T-helper 2 cell treated with Interferon-gamma antibody and Interleukin-4, amounts not matched to agents 5 μg/mL and 100 μg/mL, for 36 hours (primary cell): Measurements from ENCODE around the gene TBX15.
"Not testable (repeated sequence)": the region's sequence is repeated elsewhere in the genome, so short reads cannot be mapped to it uniquely, and the experiment has no call there.

ENCODE experiments used
- DNase-seq: peaks from one replicate; pipeline ENCODE4 v3.0.0; 2021; ENCODE audit warnings: low spot score
- H3K27ac Mint-ChIP-seq: one replicate; pipeline ENCODE4 v1.8.0; 2021; ENCODE audit warnings: mild to moderate bottlenecking, mixed read lengths
- H3K27me3 Mint-ChIP-seq: one replicate; pipeline ENCODE4 v1.8.0; 2021; ENCODE audit warnings: low read depth, mixed read lengths
- H3K36me3 Mint-ChIP-seq: one replicate; pipeline ENCODE4 v1.8.0; 2021; ENCODE audit warnings: low read depth, mixed read lengths
- H3K4me1 Mint-ChIP-seq: one replicate; pipeline ENCODE4 v1.8.0; 2021; ENCODE audit warnings: low read depth, mixed read lengths
- H3K4me3 Mint-ChIP-seq: one replicate; pipeline ENCODE4 v1.8.0; 2022; ENCODE audit warnings: mild to moderate bottlenecking, moderate library complexity, mixed read lengths
- H3K9me3 Mint-ChIP-seq: one replicate; pipeline ENCODE4 v1.8.0; 2021; ENCODE audit warnings: mixed read lengths

TBX15 gene

GRCh38 chr1:118970451-118970850, 17.7 kb downstream of the TBX15 start:
- H3K9me3 Mint-ChIP-seq: no peaks in the 10 kb centered on the region
- no peak overlapping the region for H3K4me3 Mint-ChIP-seq
- no peak overlapping the region for H3K27ac Mint-ChIP-seq
- no peaks in the 10 kb centered on the region for H3K4me1 Mint-ChIP-seq
- DNase-seq: no peak
- no peaks in the 10 kb centered on the region for H3K36me3 Mint-ChIP-seq
- peaks cover 2% of the 10 kb centered on the region for H3K27me3 Mint-ChIP-seq

- H3K4me3 Mint-ChIP-seq: no peak overlapping the region
- no peaks in the 10 kb centered on the region for H3K27me3 Mint-ChIP-seq
- H3K36me3 Mint-ChIP-seq: no peaks in the 10 kb centered on the region
- H3K27ac Mint-ChIP-seq: no peak overlapping the region
- no peaks in the 10 kb centered on the region for H3K9me3 Mint-ChIP-seq
- DNase-seq: no peak
- no peaks in the 10 kb centered on the region for H3K4me1 Mint-ChIP-seq
Measured at GRCh38 chr1:118963456-118964430, 24.4 kb downstream of the TBX15 start.

GRCh38 chr1:118963138-118963455, 25.0 kb downstream of the TBX15 start:
- Mint-ChIP-seq H3K27me3 (no peaks in the 10 kb centered on the region), H3K9me3 (no peaks in the 10 kb centered on the region), H3K4me1 (no peaks in the 10 kb centered on the region), H3K27ac (no peak overlapping the region), H3K36me3 (no peaks in the 10 kb centered on the region), H3K4me3 (no peak overlapping the region)
- DNase-seq: no peak

GRCh38 chr1:118961156-118961555, 27.0 kb downstream of the TBX15 start:
- DNase-seq: no peak
- Mint-ChIP-seq H3K9me3 (no peaks in the 10 kb centered on the region), H3K27me3 (no peaks in the 10 kb centered on the region), H3K36me3 (no peaks in the 10 kb centered on the region), H3K4me3 (no peak overlapping the region), H3K4me1 (no peaks in the 10 kb centered on the region), H3K27ac (no peak overlapping the region)

- no peaks in the 10 kb centered on the region for H3K36me3 Mint-ChIP-seq
- H3K4me3 Mint-ChIP-seq: no peak overlapping the region
- no peak for DNase-seq
- no peaks in the 10 kb centered on the region for H3K27me3 Mint-ChIP-seq
- no peak overlapping the region for H3K27ac Mint-ChIP-seq
- no peaks in the 10 kb centered on the region for H3K9me3 Mint-ChIP-seq
- H3K4me1 Mint-ChIP-seq: no peaks in the 10 kb centered on the region
Measured at GRCh38 chr1:118960567-118961136, 27.5 kb downstream of the TBX15 start.

- Mint-ChIP-seq H3K27me3 (no peaks in the 10 kb centered on the region), H3K4me3 (no peak overlapping the region), H3K36me3 (no peaks in the 10 kb centered on the region), H3K27ac (no peak overlapping the region), H3K4me1 (no peaks in the 10 kb centered on the region), H3K9me3 (no peaks in the 10 kb centered on the region)
- DNase-seq: no peak
Measured at GRCh38 chr1:118960026-118960561, 28.0 kb downstream of the TBX15 start.

- Mint-ChIP-seq H3K36me3 (no peaks in the 10 kb centered on the region), H3K27me3 (no peaks in the 10 kb centered on the region), H3K9me3 (no peaks in the 10 kb centered on the region), H3K4me1 (no peaks in the 10 kb centered on the region), H3K27ac (no peak overlapping the region), H3K4me3 (no peak overlapping the region)
- no peak for DNase-seq
Measured at GRCh38 chr1:118958937-118959631, 29.1 kb downstream of the TBX15 start.

- no peaks in the 10 kb centered on the region for H3K27me3 Mint-ChIP-seq
- no peak for DNase-seq
- no peaks in the 10 kb centered on the region for H3K36me3 Mint-ChIP-seq
- H3K4me3 Mint-ChIP-seq: no peak overlapping the region
- no peaks in the 10 kb centered on the region for H3K4me1 Mint-ChIP-seq
- H3K27ac Mint-ChIP-seq: no peak overlapping the region
- no peaks in the 10 kb centered on the region for H3K9me3 Mint-ChIP-seq
Measured at GRCh38 chr1:118958140-118958539, 30.0 kb downstream of the TBX15 start.

- not testable (repeated sequence) for H3K27me3 Mint-ChIP-seq, H3K36me3 Mint-ChIP-seq, H3K4me3 Mint-ChIP-seq, DNase-seq, H3K27ac Mint-ChIP-seq, H3K4me1 Mint-ChIP-seq, H3K9me3 Mint-ChIP-seq
Measured at GRCh38 chr1:118957579-118957978, 30.6 kb downstream of the TBX15 start.

- H3K36me3 Mint-ChIP-seq: no peaks in the 10 kb centered on the region
Measured at GRCh38 chr1:118954301-118954905, 33.7 kb downstream of the TBX15 start.

GRCh38 chr1:118951270-118951936, 36.7 kb downstream of the TBX15 start:
- no peaks in the 10 kb centered on the region for H3K36me3 Mint-ChIP-seq
- no peaks in the 10 kb centered on the region for H3K9me3 Mint-ChIP-seq
- no peaks in the 10 kb centered on the region for H3K27me3 Mint-ChIP-seq
- H3K4me3 Mint-ChIP-seq: no peak overlapping the region
- no peak for DNase-seq
- H3K27ac Mint-ChIP-seq: no peak overlapping the region
- no peaks in the 10 kb centered on the region for H3K4me1 Mint-ChIP-seq

More at GRCh38 chr1:118954301-118954905, 33.7 kb downstream of the TBX15 start:
- H3K4me1 Mint-ChIP-seq: no peaks in the 10 kb centered on the region
- no peaks in the 10 kb centered on the region for H3K27me3 Mint-ChIP-seq
- H3K4me3 Mint-ChIP-seq: no peak overlapping the region
- H3K27ac Mint-ChIP-seq: no peak overlapping the region
- H3K9me3 Mint-ChIP-seq: no peaks in the 10 kb centered on the region
- no peak for DNase-seq

GRCh38 chr1:118949315-118949714, 38.8 kb downstream of the TBX15 start:
- Mint-ChIP-seq H3K4me3 (no peak overlapping the region), H3K27me3 (no peaks in the 10 kb centered on the region)
- no peak for DNase-seq

GRCh38 chr1:118948846-118949245, 39.3 kb downstream of the TBX15 start:
- H3K9me3 Mint-ChIP-seq: no peaks in the 10 kb centered on the region
- H3K4me3 Mint-ChIP-seq: no peak overlapping the region
- H3K36me3 Mint-ChIP-seq: no peaks in the 10 kb centered on the region
- H3K27ac Mint-ChIP-seq: no peak overlapping the region
- no peaks in the 10 kb centered on the region for H3K27me3 Mint-ChIP-seq
- DNase-seq: no peak
- H3K4me1 Mint-ChIP-seq: no peaks in the 10 kb centered on the region

More at GRCh38 chr1:118949315-118949714, 38.8 kb downstream of the TBX15 start:
- Mint-ChIP-seq H3K4me1 (no peaks in the 10 kb centered on the region), H3K27ac (no peak overlapping the region), H3K36me3 (no peaks in the 10 kb centered on the region), H3K9me3 (no peaks in the 10 kb centered on the region)
